ENCODE measurements around the gene PLK3. TPM values are rescaled to one million over a fixed set of nuclear protein-coding genes. Genes with fewer than 3 reads are reported as not detected.
A peak's percentile ranks its signal among the peaks of the same experiment; 100 is the strongest.

Gene PLK3
- total and polyA plus RNA-seq, 2 experiments from 2014 or later, result 9.5 to 12.4 TPM

- Histone ChIP-seq H3K4me3 (peak overlapping the region; percentile 54), H3K27ac (no peak overlapping the region), H3K4me1 (ENCODE audit: low read depth) (no peaks in the 10 kb centered on the region), H3K9me3 (ENCODE audit: low read depth) (no peaks in the 10 kb centered on the region), H3K36me3 (no peaks in the 10 kb centered on the region), H3K27me3 (no peaks in the 10 kb centered on the region)
- TF ChIP-seq CTCF (IDR thresholded peaks at IDR 0.05; ENCODE audit: low read depth, low read length), result no peak
- no peak for DNase-seq (ENCODE audit: low read depth in 1 of 2, low spot score in 1 of 2)
Observed at GRCh38 chr1:44842486-44842861, 42.3 kb downstream of the PLK3 start.

GRCh38 chr1:44842862-44843655 is 42.9 kb downstream of the PLK3 start, which contains the start of gene PTCH2:
PTCH2 (minus strand) TSS chr1:44843253; CDS start chr1:44842932, 321 bp downstream.
- DNase-seq (ENCODE audit: low read depth in 1 of 2, low spot score in 1 of 2), result peak; percentile 88 to 96
- Histone ChIP-seq H3K27ac (no peak within 1 kb of the TSS), H3K4me3 (peak within 1 kb of the TSS; percentile 54), H3K9me3 (ENCODE audit: low read depth) (no peaks in the 10 kb centered on the region), H3K4me1 (ENCODE audit: low read depth) (no peaks in the 10 kb centered on the region), H3K27me3 (no peaks in the 10 kb centered on the region), H3K36me3 (no peaks in the 10 kb centered on the region)
- no peak for TF ChIP-seq CTCF (IDR thresholded peaks at IDR 0.05; ENCODE audit: low read depth, low read length)

- H3K36me3 ChIP-seq, result no peaks in the 10 kb centered on the region
- no peaks in the 10 kb centered on the region for H3K27me3 ChIP-seq
- TF ChIP-seq CTCF (IDR thresholded peaks at IDR 0.05; ENCODE audit: low read depth, low read length), result no peak
- H3K9me3 ChIP-seq (ENCODE audit: low read depth), result no peaks in the 10 kb centered on the region
- H3K4me3 ChIP-seq, result no peak overlapping the region
- H3K27ac ChIP-seq, result no peak overlapping the region
- no peaks in the 10 kb centered on the region for H3K4me1 ChIP-seq (ENCODE audit: low read depth)
- DNase-seq (ENCODE audit: low read depth in 1 of 2, low spot score in 1 of 2), result no peak
Observed at GRCh38 chr1:44846985-44847384, 46.8 kb downstream of the PLK3 start.

GRCh38 chr1:44847845-44848244 is 47.7 kb downstream of the PLK3 start:
- Histone ChIP-seq H3K4me3 (no peak overlapping the region), H3K27ac (no peak overlapping the region), H3K36me3 (no peaks in the 10 kb centered on the region), H3K27me3 (no peaks in the 10 kb centered on the region), H3K9me3 (ENCODE audit: low read depth) (no peaks in the 10 kb centered on the region), H3K4me1 (ENCODE audit: low read depth) (no peaks in the 10 kb centered on the region)
- no peak for DNase-seq (ENCODE audit: low read depth in 1 of 2, low spot score in 1 of 2)
- no peak for TF ChIP-seq CTCF (IDR thresholded peaks at IDR 0.05; ENCODE audit: low read depth, low read length)

GRCh38 chr1:44848456-44849181 is 48.4 kb downstream of the PLK3 start:
- Histone ChIP-seq H3K36me3 (no peaks in the 10 kb centered on the region), H3K4me1 (ENCODE audit: low read depth) (no peaks in the 10 kb centered on the region), H3K27ac (no peak overlapping the region), H3K4me3 (no peak overlapping the region), H3K9me3 (ENCODE audit: low read depth) (no peaks in the 10 kb centered on the region), H3K27me3 (no peaks in the 10 kb centered on the region)
- peak in 1 of 2 donors; percentile 38 for DNase-seq (ENCODE audit: low read depth in 1 of 2, low spot score in 1 of 2)
- TF ChIP-seq CTCF (IDR thresholded peaks at IDR 0.05; ENCODE audit: low read depth, low read length), result no peak
